NCI-H1092 treated with DMSO at 0.1 percent for 48 hours (cell line): Measurements from ENCODE around the gene ERC2.

ENCODE experiments used
- DNase-seq: peaks from one replicate; lab custom pipeline; 2025; lab: John Stamatoyannopoulos, UW

ERC2 gene

DNA sequence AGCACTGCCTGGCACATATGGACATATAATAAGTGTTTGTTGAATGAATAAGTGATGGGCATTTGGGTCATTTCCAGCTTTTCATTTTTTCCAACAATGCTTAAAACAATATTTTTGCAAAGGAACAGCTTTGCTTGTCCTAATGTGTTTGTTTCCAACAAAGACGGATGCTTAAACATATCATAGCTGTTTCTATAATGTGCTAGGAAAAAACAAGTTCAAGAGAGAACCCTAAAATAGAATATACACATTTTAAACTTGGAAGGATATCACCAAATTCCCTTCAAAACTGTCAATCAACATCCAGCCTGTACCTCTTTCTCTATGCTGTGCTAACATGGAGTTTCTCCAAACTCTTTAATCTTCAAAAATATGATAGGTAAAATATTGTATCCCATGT lies 756.6 kb downstream of the ERC2 start:
- DNase-seq = no peak

- DNase-seq = no peak
Measured at GRCh38 chr3:55709411-55710012, 758.8 kb downstream of the ERC2 start.

DNA sequence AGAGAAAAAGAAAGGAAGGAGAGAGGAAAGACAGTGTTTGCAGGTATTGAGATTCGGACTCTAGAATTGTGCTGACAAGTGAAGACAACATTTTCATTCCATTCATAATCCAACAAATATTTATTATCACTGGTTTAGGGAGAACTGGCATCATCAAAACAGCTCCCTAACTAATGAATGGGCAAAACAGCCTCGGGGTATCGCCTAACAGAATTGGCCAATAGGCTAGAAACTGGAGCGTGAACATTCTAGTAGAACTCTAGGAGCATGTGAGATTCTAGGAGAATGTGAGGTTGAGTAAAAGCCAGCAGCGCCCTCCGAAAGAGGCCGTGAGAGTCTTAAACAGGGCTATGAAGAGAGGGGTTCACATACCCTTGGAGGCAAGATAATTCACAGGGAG lies 759.3 kb downstream of the ERC2 start:
- DNase-seq = no peak

DNA sequence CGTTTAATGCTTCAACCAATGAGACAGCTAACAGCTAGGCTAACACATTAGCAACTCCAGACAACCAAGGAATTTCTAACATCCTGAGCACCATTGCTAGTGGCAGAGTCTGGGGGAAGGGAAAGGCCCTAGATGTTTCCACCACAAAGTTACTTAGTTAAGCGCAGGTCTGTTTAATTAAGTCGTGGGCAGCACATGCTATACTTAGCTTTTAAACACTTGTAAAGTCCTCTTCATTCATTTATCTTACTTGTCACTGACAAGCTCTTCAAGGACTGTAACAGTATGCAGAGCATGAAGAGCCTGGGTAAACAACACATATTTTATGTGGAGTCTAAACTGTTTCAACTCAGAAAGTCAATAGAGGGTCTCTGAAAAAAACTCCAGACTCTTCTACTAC lies 760.0 kb downstream of the ERC2 start:
- DNase-seq = no peak

- DNase-seq = no peak
Measured at GRCh38 chr3:55704521-55704920, 763.7 kb downstream of the ERC2 start.

- DNase-seq = no peak
Measured at GRCh38 chr3:55702822-55703221, 765.4 kb downstream of the ERC2 start.

DNA sequence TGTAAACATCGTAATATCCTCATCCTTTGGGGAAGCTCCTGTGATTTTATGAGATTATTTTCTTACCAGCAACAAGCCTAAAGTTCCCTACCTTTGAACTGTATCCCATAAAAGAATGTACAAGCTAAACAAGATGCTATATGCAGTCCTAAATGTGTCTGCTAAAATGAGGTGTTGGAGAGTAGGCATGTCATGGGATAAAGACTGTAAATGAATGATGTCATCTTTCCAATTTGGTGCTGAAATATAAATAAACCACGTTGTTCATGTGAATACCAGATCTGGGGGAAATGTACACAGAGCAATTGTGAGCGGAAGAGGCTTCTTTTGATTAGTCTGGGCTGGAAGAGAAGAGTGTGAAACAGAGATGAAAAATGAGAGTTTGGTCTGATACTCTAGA lies 766.3 kb downstream of the ERC2 start:
- DNase-seq = no peak

DNA sequence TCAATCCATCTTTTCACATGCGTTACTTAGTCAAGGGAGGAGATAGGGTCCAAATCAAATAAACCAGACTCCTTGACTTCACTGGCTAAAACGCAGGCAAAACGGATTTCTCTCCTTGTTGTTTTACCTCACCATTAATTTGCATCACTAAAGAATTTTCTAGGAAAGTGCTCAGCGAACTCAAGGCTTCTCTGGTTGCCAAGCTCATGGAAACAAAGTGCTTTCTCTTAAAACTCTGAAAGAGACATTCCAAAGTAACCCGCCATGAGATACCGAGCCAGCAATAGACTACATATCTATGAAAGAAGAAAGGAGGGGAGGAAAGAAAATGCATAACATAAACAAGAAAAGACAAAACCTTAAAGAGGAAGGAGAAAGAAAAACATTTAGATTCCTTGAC lies 769.4 kb downstream of the ERC2 start:
- no peak for DNase-seq

- DNase-seq = no peak
Measured at GRCh38 chr3:55697177-55697865, 770.9 kb downstream of the ERC2 start.

DNA sequence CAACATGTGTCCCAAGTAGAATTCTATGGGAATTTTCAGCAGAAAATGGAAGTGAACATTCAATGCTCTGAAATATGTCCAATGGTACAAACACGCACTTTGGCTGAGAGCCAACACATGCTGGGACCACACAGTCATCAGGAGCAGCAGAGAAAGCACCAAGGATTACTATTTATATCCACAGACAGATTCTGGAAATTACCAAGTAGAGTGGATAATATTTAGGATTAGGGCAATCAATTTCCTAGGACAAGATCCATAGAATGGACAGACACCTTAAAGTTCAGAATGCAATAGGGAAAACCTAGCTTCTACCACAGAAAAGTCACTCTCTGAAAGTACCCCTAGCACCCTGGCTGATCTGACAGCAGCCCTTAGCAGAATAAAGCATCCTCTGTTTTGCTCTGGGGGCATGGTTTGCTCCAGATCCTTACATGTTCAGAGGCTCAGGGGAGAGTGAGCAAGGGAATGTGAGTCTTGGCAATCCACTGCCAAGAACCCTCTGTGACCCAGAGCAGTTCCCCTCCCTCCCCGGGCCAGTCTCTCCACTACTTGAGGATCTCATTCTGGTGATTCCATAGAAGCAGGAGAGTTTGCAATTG lies 775.2 kb downstream of the ERC2 start:
- no peak for DNase-seq

GRCh38 chr3:55692295-55692956 lies 775.8 kb downstream of the ERC2 start:
- no peak for DNase-seq

DNA sequence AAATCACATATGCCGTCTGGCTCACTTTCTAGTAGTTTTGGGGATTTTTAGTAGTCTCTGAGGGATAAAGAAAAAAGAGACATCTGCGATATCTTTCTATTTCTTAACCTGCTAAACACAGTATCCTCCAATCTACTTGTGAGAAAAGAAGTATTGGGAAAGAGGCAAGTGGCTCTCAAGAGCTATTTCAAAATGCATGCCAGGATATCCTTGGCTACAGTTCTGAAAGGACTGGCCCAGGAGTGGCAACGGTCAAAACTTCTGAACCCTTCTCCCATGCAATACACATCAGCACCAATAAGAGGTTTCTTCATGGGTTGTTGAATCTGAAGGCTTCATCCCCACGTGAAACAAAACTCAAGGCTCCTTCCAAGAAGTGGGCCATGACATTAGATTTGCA lies 777.1 kb downstream of the ERC2 start:
- no peak for DNase-seq

- DNase-seq = no peak
Measured at GRCh38 chr3:55690726-55691125, 777.5 kb downstream of the ERC2 start.

DNA sequence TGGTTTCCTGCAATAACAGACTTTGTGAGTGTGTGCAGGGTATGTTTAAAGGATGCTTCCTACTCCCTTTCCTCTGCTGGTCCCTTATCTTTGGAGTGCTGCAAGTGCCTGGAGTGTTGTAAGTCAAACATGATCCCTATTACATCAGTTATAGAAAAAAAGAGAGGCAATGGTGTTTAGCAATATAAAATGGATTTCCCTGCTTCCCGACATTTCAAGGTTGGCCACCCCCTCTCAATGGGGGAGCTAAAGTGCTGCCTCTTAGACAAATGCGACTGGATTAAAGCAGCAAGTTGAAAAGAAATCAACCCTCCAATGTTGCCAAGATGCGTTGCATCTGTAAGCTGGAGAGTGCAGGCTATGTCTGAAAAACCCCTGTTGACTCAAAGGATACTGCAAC lies 778.1 kb downstream of the ERC2 start:
- DNase-seq = no peak

DNA sequence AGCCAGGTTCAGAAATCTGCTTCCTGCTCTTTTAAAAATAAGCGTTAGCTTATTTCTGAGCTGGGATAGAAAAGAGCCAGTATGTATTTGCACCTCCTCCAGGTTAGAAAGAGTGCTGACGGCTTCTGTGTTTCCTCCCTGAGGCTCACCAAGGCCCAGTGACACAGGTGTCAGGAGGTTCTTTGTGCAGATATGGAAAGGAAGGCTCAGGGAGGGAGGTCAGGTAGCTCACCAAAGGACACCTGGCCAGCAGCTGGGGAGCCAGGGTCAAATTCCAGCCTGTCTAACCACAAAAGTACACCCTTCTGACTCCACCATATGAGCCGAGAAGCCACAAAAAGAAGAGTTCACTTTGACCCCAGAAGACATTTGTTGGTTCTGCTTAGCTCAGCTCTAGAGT lies 780.1 kb downstream of the ERC2 start:
- no peak for DNase-seq

DNA sequence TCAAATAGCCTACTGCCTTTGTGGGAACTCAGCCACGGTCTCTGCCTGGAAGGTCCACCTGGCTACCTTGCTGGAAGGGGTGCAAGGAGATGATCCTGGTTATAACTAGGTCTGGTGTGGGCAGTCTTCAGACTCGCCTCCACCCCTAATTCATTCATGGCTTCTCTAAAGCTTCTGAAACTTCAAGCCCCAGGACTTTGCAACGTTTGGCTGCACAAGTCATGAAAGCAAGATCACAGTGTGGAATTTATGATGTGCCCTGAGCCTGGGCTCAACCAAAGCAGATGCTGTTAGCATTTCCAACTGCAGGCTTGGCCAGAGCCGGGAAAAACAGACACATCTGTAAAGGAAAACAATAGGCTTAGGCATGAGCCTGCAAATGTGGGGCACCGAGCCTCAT lies 780.7 kb downstream of the ERC2 start:
- no peak for DNase-seq

DNA sequence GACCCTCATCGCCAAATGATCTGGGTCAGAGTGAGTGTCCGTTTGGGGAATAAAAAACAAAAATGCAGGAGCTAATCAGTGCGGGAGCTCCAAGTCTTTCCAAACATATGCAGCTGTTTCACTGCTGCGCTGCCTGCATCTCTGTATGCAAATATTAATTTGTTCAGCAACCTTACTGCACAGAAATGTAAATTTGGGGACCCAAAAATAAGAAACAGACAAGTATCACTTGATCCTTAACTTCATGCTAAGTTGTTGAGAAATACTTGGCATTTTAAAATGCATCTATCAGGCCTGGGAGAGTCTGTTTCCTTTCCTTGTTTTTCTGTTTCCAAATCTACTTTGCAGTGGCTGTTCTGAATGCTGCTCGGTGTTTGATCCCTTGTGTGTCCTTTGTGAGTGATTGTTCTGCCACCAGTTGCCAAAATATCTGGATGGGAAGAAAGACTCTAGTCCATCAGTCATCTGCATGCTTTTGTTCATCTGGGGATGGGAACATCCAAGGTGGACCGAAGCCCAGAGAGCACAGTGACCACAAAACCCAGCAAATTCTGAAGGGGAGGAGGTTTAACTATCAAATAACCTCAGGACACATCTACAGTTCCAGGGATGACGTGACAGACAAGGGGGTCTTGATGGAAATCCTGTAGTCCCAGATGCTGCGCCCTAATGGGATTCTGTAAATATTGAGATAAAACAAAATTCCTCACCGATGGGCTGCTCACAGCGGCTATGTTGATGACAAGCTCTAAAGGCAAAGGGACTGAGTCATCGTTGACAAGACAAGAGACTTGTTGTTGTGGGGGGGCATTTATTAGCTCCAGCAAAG lies 781.6 kb downstream of the ERC2 start:
- no peak for DNase-seq

- DNase-seq = no peak
Measured at GRCh38 chr3:55683666-55684270, 784.5 kb downstream of the ERC2 start.

DNA sequence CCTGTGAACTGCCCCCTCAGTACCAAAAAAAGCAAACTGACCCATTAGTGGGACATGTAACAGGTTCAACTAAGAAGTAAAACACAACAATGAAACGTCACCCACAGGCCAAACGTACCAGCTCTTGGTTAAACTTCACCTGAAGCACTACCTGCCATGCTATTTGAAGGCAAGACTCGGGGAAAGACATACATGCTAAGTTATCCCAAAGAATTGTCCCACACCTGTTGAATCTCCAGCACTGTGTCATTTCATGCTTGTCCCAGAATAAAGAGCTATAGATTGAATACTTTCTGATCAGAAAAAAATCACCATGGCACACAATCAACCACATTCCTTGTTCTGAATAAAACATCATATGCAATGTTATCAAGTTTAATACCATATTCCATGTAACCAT lies 785.8 kb downstream of the ERC2 start:
- DNase-seq = no peak

DNA sequence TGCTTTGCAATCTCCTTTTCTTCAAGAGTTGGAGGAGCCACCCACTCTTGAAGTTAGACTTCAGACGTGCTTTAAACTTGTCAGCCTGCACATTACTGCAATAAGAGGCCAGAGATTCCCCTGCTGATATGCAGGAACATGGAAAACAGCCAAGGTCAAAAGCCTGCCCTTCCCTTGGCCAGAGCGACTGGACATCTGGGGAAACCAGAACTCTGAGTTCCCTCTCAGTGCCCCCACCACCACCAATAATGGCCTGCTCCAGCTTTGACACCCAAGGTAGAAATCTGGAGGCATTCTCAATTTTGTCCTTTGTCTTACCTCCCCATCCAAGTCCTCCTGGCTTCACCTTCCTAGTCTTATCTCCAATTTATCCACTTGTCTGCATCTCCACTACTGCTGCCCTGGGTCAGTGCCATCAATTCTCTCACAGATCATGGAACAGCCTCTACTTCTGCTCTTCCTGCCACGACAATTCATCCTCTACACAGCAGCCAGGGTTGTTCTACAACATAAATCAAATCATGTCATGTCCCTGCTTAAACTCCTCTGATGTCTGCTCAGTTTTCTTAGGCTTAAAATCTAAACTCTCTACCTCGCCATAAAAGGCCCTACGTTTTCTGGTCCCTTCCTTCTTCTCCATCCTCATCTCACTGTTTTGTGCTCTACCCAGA lies 789.6 kb downstream of the ERC2 start:
- DNase-seq = no peak

DNA sequence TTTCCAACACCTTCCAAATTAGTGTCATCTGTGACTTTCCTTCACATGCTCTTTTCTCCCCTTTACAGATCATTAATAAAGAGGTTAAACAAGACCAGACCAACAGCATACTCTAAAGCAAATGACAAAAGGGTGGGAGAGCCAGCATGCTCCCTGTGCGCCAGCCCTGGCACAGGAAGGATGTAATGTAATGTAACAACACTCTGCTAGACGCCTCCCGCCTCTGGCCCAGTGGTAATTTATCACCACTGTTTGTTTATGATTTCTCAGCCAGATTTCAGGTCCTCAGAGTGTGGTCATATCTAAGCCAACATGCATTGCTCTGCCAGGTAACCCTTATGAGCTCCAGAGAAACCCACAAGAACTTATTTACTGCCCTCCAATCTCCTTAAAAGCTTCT lies 791.6 kb downstream of the ERC2 start:
- DNase-seq = no peak
